Keratinocyte (primary cell): ENCODE results near the gene BCAS3.

Source experiments
- EZH2 ChIP-seq: IDR thresholded peaks from one replicate; pipeline ENCODE4 v1.6.1; 2012; ENCODE audit warnings: inconsistent platforms, mild to moderate bottlenecking, low read length, moderate library complexity
- TF ChIP-seq, protein P1 (sequence below), 3 experiments: IDR thresholded peaks in 1 of 3; conservative IDR thresholded peaks in 1 of 3; optimal IDR thresholded peaks in 1 of 3; 2 replicates in 2 of 3; 3 replicates in 1 of 3; pipeline versions ENCODE3 to v1.5.1; 2011; ENCODE audit warnings: low read length in 3 of 3, mild to moderate bottlenecking in 3 of 3, moderate library complexity in 2 of 3, control low read depth in 1 of 3, inconsistent platforms in 1 of 3; ENCODE audit not compliant: insufficient read depth in 2 of 3; ENCODE audit errors: extremely low read depth in 1 of 3

DNA sequence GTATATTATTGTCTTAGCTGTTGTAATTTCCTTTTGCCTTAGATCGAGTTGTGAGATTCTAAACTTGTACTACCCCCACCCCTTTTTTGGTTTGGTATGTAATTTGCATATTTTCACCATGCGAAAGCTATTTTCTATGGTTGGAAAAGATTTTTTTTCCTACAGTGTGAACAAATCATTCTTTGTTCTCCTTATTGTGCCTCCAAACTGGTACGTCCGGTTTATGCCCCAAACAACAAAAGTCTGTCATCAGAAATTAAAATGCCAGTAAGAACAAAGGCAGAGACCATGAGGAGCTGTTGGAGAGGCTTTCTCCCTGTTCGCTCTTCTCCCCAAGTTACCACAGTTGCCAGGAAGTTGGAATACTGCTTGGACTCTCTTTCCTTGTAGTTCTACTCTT is 66.1 kb downstream of the BCAS3 start:
- TF ChIP-seq, protein P1, sequence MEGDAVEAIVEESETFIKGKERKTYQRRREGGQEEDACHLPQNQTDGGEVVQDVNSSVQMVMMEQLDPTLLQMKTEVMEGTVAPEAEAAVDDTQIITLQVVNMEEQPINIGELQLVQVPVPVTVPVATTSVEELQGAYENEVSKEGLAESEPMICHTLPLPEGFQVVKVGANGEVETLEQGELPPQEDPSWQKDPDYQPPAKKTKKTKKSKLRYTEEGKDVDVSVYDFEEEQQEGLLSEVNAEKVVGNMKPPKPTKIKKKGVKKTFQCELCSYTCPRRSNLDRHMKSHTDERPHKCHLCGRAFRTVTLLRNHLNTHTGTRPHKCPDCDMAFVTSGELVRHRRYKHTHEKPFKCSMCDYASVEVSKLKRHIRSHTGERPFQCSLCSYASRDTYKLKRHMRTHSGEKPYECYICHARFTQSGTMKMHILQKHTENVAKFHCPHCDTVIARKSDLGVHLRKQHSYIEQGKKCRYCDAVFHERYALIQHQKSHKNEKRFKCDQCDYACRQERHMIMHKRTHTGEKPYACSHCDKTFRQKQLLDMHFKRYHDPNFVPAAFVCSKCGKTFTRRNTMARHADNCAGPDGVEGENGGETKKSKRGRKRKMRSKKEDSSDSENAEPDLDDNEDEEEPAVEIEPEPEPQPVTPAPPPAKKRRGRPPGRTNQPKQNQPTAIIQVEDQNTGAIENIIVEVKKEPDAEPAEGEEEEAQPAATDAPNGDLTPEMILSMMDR (optimal IDR thresholded peaks at IDR 0.05 in 1 of 3, IDR thresholded peaks at IDR 0.05 in 1 of 3, conservative IDR thresholded peaks at IDR 0.05 in 1 of 3; ENCODE audit: extremely low read depth in 1 of 3, insufficient read depth in 2 of 3, low read length in 3 of 3), result no peak
- TF ChIP-seq EZH2, result no peak
